Germinal center (tissue), 1 donor: Measurements from ENCODE around the gene GALR1.

Experiments used
- DNase-seq: peaks from one replicate; pipeline ENCODE4 v3.0.0; 2012; ENCODE audit warnings: mixed read lengths, low spot score

The GALR1 gene

DNA sequence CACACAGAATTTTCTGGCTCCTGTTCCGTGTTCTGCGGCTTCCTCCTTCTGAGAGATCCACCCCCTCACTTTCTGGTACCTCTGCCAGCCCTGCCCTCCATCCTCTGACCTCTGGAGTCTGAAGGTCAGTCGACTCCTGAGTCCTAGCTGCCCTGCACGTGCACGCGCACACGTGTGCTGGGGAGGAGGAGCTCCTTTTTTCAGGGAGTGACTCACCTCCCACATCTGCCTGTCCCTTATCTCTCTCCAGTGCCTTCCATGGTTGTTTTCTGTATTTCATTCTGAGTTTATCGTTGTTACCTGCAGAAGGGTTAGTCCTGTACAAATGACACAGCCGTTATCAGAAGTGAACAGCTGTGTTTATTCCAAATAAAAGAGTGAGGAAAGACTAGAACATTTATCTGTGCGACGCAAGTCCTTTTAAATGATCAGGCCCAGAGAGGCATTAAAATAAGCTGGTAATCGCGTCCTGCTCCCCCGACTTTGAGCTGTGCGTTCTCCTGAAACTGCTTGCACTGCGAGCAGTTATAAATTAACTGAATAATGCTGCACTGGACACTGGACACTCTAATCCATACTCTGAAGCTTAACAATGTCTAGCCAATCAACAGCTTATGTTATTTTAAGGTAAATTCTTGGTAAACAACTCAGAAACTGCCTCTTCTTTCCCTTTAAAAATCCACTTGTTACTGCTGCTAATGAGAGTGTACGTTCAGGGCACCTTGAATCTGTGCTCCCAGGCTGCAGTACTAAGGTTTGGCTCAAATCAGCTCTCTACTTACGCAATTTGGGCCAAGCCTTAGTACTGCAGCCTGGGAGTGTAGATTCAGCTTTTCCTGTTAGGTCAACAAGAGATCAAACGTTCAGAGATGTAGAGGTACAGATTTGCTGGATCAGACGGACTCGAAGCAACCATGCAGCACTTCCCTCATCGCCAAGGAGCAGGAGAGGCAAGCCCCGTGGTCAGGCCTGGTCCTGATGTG lies 72.5 kb downstream of the GALR1 start:
- no peak for DNase-seq

- DNase-seq: no peak
These were observed 74.1 kb downstream of the GALR1 start for GRCh38 chr18:77323640-77324299.
